ENCODE measurements around the gene CHST13. TPM values are rescaled to one million over a fixed set of nuclear protein-coding genes. Genes with fewer than 3 reads are reported as not detected.

Gene CHST13
- total and polyA plus RNA-seq, 2 of the 4 experiments (the other 2 are of a cell fraction) = not detected

- Histone ChIP-seq H3K4me3 (ENCODE audit: insufficient read depth, low read depth, low read length) (peak within 1 kb of the TSS; percentile 77), H4K91ac (ENCODE audit: insufficient read depth, low read depth, low read length) (peak within 1 kb of the TSS; percentile 85), H3K9me1 (ENCODE audit: insufficient read depth, low read length) (peaks cover 26% of the 10 kb centered on the region), H3K27ac (ENCODE audit: insufficient read depth, low read length) (peak within 1 kb of the TSS; percentile 46), H3K14ac (replicated peaks; ENCODE audit: low read depth, low read length) (peak within 1 kb of the TSS; percentile 98), H3K18ac (ENCODE audit: low read depth, low read length) (peak within 1 kb of the TSS; percentile 72), H3K56ac (ENCODE audit: extremely low read depth, insufficient read depth, low read length) (peak within 1 kb of the TSS; percentile 26; the same call in 1 of the 2 replicates), H2BK15ac (ENCODE audit: low read depth, low read length) (no peak within 1 kb of the TSS), H2AK5ac (ENCODE audit: low read depth, low read length) (peak within 1 kb of the TSS; percentile 27; the same call in 1 of the 2 replicates), H3K79me1 (ENCODE audit: low read depth in 1 of 2, low read length in 2 of 2) (peaks cover 31 to 45% of the 10 kb centered on the region in 2 experiments), H3K4ac (ENCODE audit: low read depth, low read length) (peak within 1 kb of the TSS; percentile 92), H3K36me3 (ENCODE audit: control insufficient read depth, insufficient read depth, low read length) (peaks cover 9% of the 10 kb centered on the region), H3K27me3 (ENCODE audit: control insufficient read depth, insufficient read depth, low read length) (no peaks in the 10 kb centered on the region; the same call in 1 of the 2 replicates), H2AK9ac (replicated peaks; ENCODE audit: low read depth, low read length, poor library complexity) (peak within 1 kb of the TSS; percentile 77), H2AFZ (replicated peaks; ENCODE audit: low read length, poor library complexity) (peak within 1 kb of the TSS; percentile 100), H3K23ac (ENCODE audit: low read depth, low read length) (peak within 1 kb of the TSS; percentile 84), H4K20me1 (ENCODE audit: insufficient read depth, low read length) (peaks cover 35% of the 10 kb centered on the region), H2BK5ac (ENCODE audit: low read depth, low read length, poor library complexity, severe bottlenecking) (peak within 1 kb of the TSS; percentile 32), H4K8ac (ENCODE audit: low read depth in 2 of 2, low read length in 2 of 2) (peak within 1 kb of the TSS; percentile 95 to 99), H2BK20ac (ENCODE audit: low read depth, low read length) (0 out of 2 replicates have a peak within 1 kb of the TSS, but pooled peaks have one; percentile 23), H3K4me2 (ENCODE audit: low read depth, low read length) (peak within 1 kb of the TSS; percentile 99), H3K9me3 (ENCODE audit: control insufficient read depth, insufficient read depth, low read length) (no peaks in the 10 kb centered on the region), H3K4me1 (ENCODE audit: control insufficient read depth, insufficient read depth, low read length) (peaks cover 16% of the 10 kb centered on the region), H4K5ac (ENCODE audit: low read depth, low read length) (peak within 1 kb of the TSS; percentile 70), H2BK120ac (ENCODE audit: low read depth, low read length) (peak within 1 kb of the TSS; percentile 67; the same call in 1 of the 2 replicates), H3K9ac (ENCODE audit: low read depth, low read length) (peak within 1 kb of the TSS; percentile 66)
- dilution Hi-C loops (cut with HindIII; ENCODE audit: low sequenced_read_pairs, unreplicated experiment) = no loop called here
- TSS peak; percentile 76 for BruUV-seq (replicated peaks)
- intact Hi-C loops (cut with micrococcal nuclease) = loop anchor here (5.0 to 10.0 kb wide), 2 partner anchors 218 to 341 kb away; no protein-coding TSS in a partner anchor
- DNase-seq = peak; percentile 91
- ATAC-seq (ENCODE audit: low read depth) = peak; percentile 90
- in situ Hi-C loops (cut with MboI; ENCODE audit: low sequenced_read_pairs) = no loop called here
- ChIA-PET CTCF (interaction anchor here (0.6 kb wide), 1 partner anchor 20 kb away, joined by 3 read pairs; no protein-coding TSS in a partner anchor), POLR2A (ENCODE audit: unreplicated experiment) (no interaction called here)
- WGBS, 2 experiments (ENCODE audit: extremely low coverage in 2 of 2, insufficient read length in 1 of 2) = 0% methylated on average over 26 of the region's 112 CpGs; no CpG with 5 or more reads in 1 of the 2 experiments
- TF ChIP-seq CHD1 (IDR thresholded peaks at IDR 0.05; ENCODE audit: low read depth, low read length) (no peak), SMC3 (IDR thresholded peaks at IDR 0.05; ENCODE audit: low read depth, low read length) (no peak), NFE2L2 (IDR thresholded peaks at IDR 0.05; ENCODE audit: low read depth, low read length) (no peak), CTCF (conservative IDR thresholded peaks at IDR 0.05; ENCODE audit: low read depth, low read length) (peak; percentile 51), RAD21 (IDR thresholded peaks at IDR 0.05; ENCODE audit: low read length) (peak; percentile 39), MAFK (IDR thresholded peaks at IDR 0.05; ENCODE audit: low read depth, low read length) (no peak), POLR2A (IDR thresholded peaks at IDR 0.05; ENCODE audit: low read depth, low read length) (peak; percentile 76), ELK1 (IDR thresholded peaks at IDR 0.05; ENCODE audit: borderline replicate concordance, low read depth, low read length) (no peak), USF2 (IDR thresholded peaks at IDR 0.05; ENCODE audit: low read depth, low read length) (no peak), FOS (IDR thresholded peaks at IDR 0.05; ENCODE audit: low read depth, low read length) (no peak), BHLHE40 (IDR thresholded peaks at IDR 0.05; ENCODE audit: low read depth, low read length) (peak; percentile 41; the same call in 1 of the 2 replicates), CEBPB (IDR thresholded peaks at IDR 0.05; ENCODE audit: low read depth, low read length) (no peak), MXI1 (IDR thresholded peaks at IDR 0.05; ENCODE audit: borderline replicate concordance, low read depth, low read length) (no peak)
Measured at GRCh38 chr3:126475413-126476114, 48.4 kb upstream of the CHST13 start, which contains the start of gene ZXDC. Gene ZXDC (minus strand): TSS chr3:126475891. CDS start chr3:126475865, 26 bp downstream.
